OCI-LY7 (cell line): ENCODE data around the gene CFDP1. TPM values are rescaled to one million over a fixed set of nuclear protein-coding genes. Genes with fewer than 3 reads are reported as not detected.

Source experiments
- BruUV-seq: library from RNA; stranded (reverse); fragments of 400-500 nt; replicated peaks from 2 replicates; lab custom pipeline; 2021; lab: Mats Ljungman, UMichigan
- CTCF ChIA-PET: fragments of 300-600 bp; sonication (Branson Sonifier 250); formaldehyde crosslinking; loops from one replicate; lab custom pipeline; 2022; ENCODE audit warnings: antibody characterized with exemption; ENCODE audit not compliant: unreplicated experiment; lab: Charles Lee
- POLR2A ChIA-PET: fragments of 300-600 bp; sonication (Branson Sonifier 250); formaldehyde crosslinking; loops from one replicate; lab custom pipeline; 2022; ENCODE audit warnings: antibody characterized with exemption; lab: Charles Lee
- DNase-seq: peaks from one replicate; pipeline ENCODE4 v3.0.0-alpha.2; 2015; ENCODE audit warnings: low spot score
- H2AFZ ChIP-seq: fragments of 200-600 bp; sonication (generic), shearing (Covaris generic); 2 replicates; pipeline ENCODE4 v1.6.1; 2014; ENCODE audit warnings: mild to moderate bottlenecking, antibody characterized with exemption, low read length, moderate library complexity
- H3K27ac ChIP-seq: fragments of 200-600 bp; sonication (generic); 2 replicates; pipeline ENCODE4 v1.5.1; 2014; ENCODE audit warnings: mixed run types, low read depth, mild to moderate bottlenecking, moderate library complexity, low read length, inconsistent platforms; ENCODE audit not compliant: poor library complexity, severe bottlenecking
- H3K36me3 ChIP-seq: fragments of 200-600 bp; sonication (generic); 2 replicates; pipeline ENCODE4 v1.6.1; 2014; ENCODE audit warnings: mild to moderate bottlenecking, antibody characterized with exemption, low read length, moderate library complexity, mixed read lengths; ENCODE audit not compliant: insufficient read depth
- H3K4me1 ChIP-seq: fragments of 200-600 bp; sonication (generic); 2 replicates; pipeline ENCODE4 v1.5.1; 2014; ENCODE audit warnings: mild to moderate bottlenecking, low read length; ENCODE audit not compliant: insufficient read depth, poor library complexity, severe bottlenecking
- H3K4me2 ChIP-seq: fragments of 200-600 bp; sonication (generic); 2 replicates; pipeline ENCODE4 v1.6.1; 2014; ENCODE audit warnings: mild to moderate bottlenecking, low read length
- H3K4me3 ChIP-seq: fragments of 200-600 bp; sonication (generic); 2 replicates; pipeline ENCODE4 v1.5.1; 2014; ENCODE audit warnings: mild to moderate bottlenecking, low read depth, low read length; ENCODE audit not compliant: poor library complexity, severe bottlenecking
- H3K79me2 ChIP-seq: fragments of 200-600 bp; sonication (generic); 2 replicates; pipeline ENCODE4 v1.6.1; 2016; ENCODE audit warnings: low read depth, mild to moderate bottlenecking, low read length, moderate library complexity, mixed read lengths; ENCODE audit not compliant: insufficient read depth
- H3K9me2 ChIP-seq: fragments of 200-600 bp; sonication (generic); 2 replicates; pipeline ENCODE4 v1.6.1; 2016; ENCODE audit warnings: mild to moderate bottlenecking, low read length, mixed read lengths; ENCODE audit not compliant: insufficient read depth
- H3K9me3 ChIP-seq: fragments of 200-600 bp; sonication (generic); 2 replicates; pipeline ENCODE4 v1.6.1; 2014; ENCODE audit warnings: mild to moderate bottlenecking, mixed run types, low read length, mixed read lengths
- H4K20me1 ChIP-seq: fragments of 200-600 bp; sonication (generic); 2 replicates; pipeline ENCODE4 v1.6.1; 2014; ENCODE audit warnings: mild to moderate bottlenecking, antibody characterized with exemption, low read length, moderate library complexity, mixed read lengths; ENCODE audit not compliant: insufficient read depth
- CTCF ChIP-seq: fragments of 200-600 bp; sonication (generic); conservative IDR thresholded peaks from 2 replicates; pipeline ENCODE4 v1.5.1; 2014; ENCODE audit warnings: mild to moderate bottlenecking, antibody characterized with exemption, low read length, moderate library complexity, mixed read lengths
- EZH2phosphoT487 ChIP-seq: fragments of 200-600 bp; sonication (generic); IDR thresholded peaks from 2 replicates; pipeline ENCODE4 v1.6.1; 2018; ENCODE audit warnings: low read depth, borderline replicate concordance, mild to moderate bottlenecking, mixed run types, antibody characterized with exemption, low read length, moderate library complexity, mixed read lengths
- intact Hi-C: fragments of 100-400 bp; cut with micrococcal nuclease; formaldehyde crosslinking; loops from one replicate; pipeline ENCODE4 v1.10.0; 2022; ENCODE audit not compliant: unreplicated experiment
- total RNA-seq, 2 experiments: library from RNA; depleted of rRNA in 1 of 2; stranded (reverse); fragments of >200 nt in 1 of 2; shearing (Covaris generic) in 1 of 2; gene quantifications; 2 replicates each; pipeline ENCODE4 v1.2.3, GENCODE V29; 2014 to 2022

The CFDP1 gene
- total RNA-seq, 2 experiments from 2014 or later, result 30.0 to 57.6 TPM

- H3K4me1 ChIP-seq, result no peaks in the 10 kb centered on the region
- H2AFZ ChIP-seq, result no peak overlapping the region
- no TSS peak for BruUV-seq
- no peak for DNase-seq
- no peak overlapping the region for H3K4me3 ChIP-seq
- ChIA-PET CTCF (no interaction called here), POLR2A (interaction anchor here (0.6 kb wide), 1 partner anchor 812 kb away, joined by 3 read pairs; no protein-coding TSS in a partner anchor)
- H3K36me3 ChIP-seq, result peaks cover 27% of the 10 kb centered on the region
- H3K79me2 ChIP-seq, result no peaks in the 10 kb centered on the region
- H4K20me1 ChIP-seq, result no peaks in the 10 kb centered on the region
- intact Hi-C loops, result loop anchor here (2.0 kb wide), 1 partner anchor 13 kb away; no protein-coding TSS in a partner anchor
- H3K27ac ChIP-seq, result no peak overlapping the region
- no peaks in the 10 kb centered on the region for H3K9me3 ChIP-seq
- no peaks in the 10 kb centered on the region for H3K9me2 ChIP-seq
- TF ChIP-seq CTCF (no peak), EZH2phosphoT487 (no peak)
- no peak overlapping the region for H3K4me2 ChIP-seq
These were observed 127.8 kb downstream of the CFDP1 start for GRCh38 chr16:75305364-75306098.

- ChIA-PET POLR2A (no interaction called here), CTCF (no interaction called here)
- DNase-seq, result no peak
- BruUV-seq, result no TSS peak
- intact Hi-C loops, result no loop called here
- no peak for TF ChIP-seq EZH2phosphoT487
- no peak for TF ChIP-seq CTCF
- Histone ChIP-seq H3K4me2 (no peak overlapping the region), H3K9me2 (no peaks in the 10 kb centered on the region), H2AFZ (no peak overlapping the region), H3K27ac (no peak overlapping the region), H3K79me2 (no peaks in the 10 kb centered on the region), H3K36me3 (peaks cover 33% of the 10 kb centered on the region), H4K20me1 (no peaks in the 10 kb centered on the region), H3K9me3 (no peaks in the 10 kb centered on the region), H3K4me3 (no peak overlapping the region), H3K4me1 (no peaks in the 10 kb centered on the region)
These were observed 128.6 kb downstream of the CFDP1 start for GRCh38 chr16:75304521-75305363.
